GM23248 (cell line): ENCODE data around the gene RASL12. TPM values are rescaled to one million over a fixed set of nuclear protein-coding genes. Genes with fewer than 3 reads are reported as not detected.
"Not testable (repeated sequence)": the region's sequence is repeated elsewhere in the genome, so short reads cannot be mapped to it uniquely, and the experiment has no call there.

Source experiments
- DNase-seq: peaks from one replicate; pipeline ENCODE4 v3.0.0-alpha.2; 2015
- H2AFZ ChIP-seq: fragments of 200-600 bp; sonication (generic); 2 replicates; pipeline ENCODE4 v1.6.1; 2016; ENCODE audit warnings: antibody characterized with exemption
- H3F3A ChIP-seq: fragments of 200-600 bp; sonication (generic); 2 replicates; pipeline ENCODE4 v1.6.1; 2016; ENCODE audit warnings: mild to moderate bottlenecking, antibody characterized with exemption, mixed run types; ENCODE audit not compliant: insufficient read depth
- H3K27ac ChIP-seq: fragments of 200-600 bp; sonication (generic); 2 replicates; pipeline ENCODE4 v1.5.1; 2016; ENCODE audit warnings: mild to moderate bottlenecking
- H3K27me3 ChIP-seq: fragments of 200-600 bp; sonication (generic); replicated peaks from 2 replicates; pipeline ENCODE4 v1.6.1; 2016; ENCODE audit warnings: mild to moderate bottlenecking; ENCODE audit not compliant: insufficient read depth
- H3K36me3 ChIP-seq: fragments of 200-600 bp; sonication (generic); 2 replicates; pipeline ENCODE4 v1.6.1; 2016; ENCODE audit warnings: low read depth, mild to moderate bottlenecking
- H3K4me1 ChIP-seq: fragments of 200-600 bp; sonication (generic); 2 replicates; pipeline ENCODE4 v1.6.1; 2016; ENCODE audit warnings: mild to moderate bottlenecking; ENCODE audit not compliant: insufficient read depth
- H3K4me2 ChIP-seq: fragments of 200-600 bp; sonication (generic); one replicate; pipeline ENCODE4 v1.6.1; 2016; ENCODE audit warnings: mild to moderate bottlenecking; ENCODE audit not compliant: unreplicated experiment
- H3K4me3 ChIP-seq: fragments of 200-600 bp; sonication (generic); 2 replicates; pipeline ENCODE4 v1.5.1; 2016; ENCODE audit warnings: mild to moderate bottlenecking
- H3K79me2 ChIP-seq: fragments of 200-600 bp; sonication (generic); 2 replicates; pipeline ENCODE4 v1.6.1; 2016; ENCODE audit warnings: mild to moderate bottlenecking; ENCODE audit not compliant: insufficient read depth
- H3K9ac ChIP-seq: fragments of 200-600 bp; sonication (generic); 2 replicates; pipeline ENCODE4 v1.6.1; 2016; ENCODE audit warnings: mild to moderate bottlenecking
- H3K9me2 ChIP-seq: fragments of 200-600 bp; sonication (generic); 2 replicates; pipeline ENCODE4 v1.6.1; 2016; ENCODE audit warnings: mixed run types, mild to moderate bottlenecking, moderate library complexity; ENCODE audit not compliant: insufficient read depth
- H3K9me3 ChIP-seq: fragments of 200-600 bp; sonication (generic); one replicate; pipeline ENCODE4 v1.6.1; 2017; ENCODE audit warnings: low read depth
- H4K20me1 ChIP-seq: fragments of 200-600 bp; sonication (generic); 2 replicates; pipeline ENCODE4 v1.6.0; 2016; ENCODE audit not compliant: insufficient read depth
- EZH2 ChIP-seq: fragments of 200-600 bp; sonication (generic); IDR thresholded peaks from 2 replicates; pipeline ENCODE4 v1.6.1; 2018; ENCODE audit warnings: antibody characterized with exemption, mild to moderate bottlenecking; ENCODE audit not compliant: insufficient read depth, poor library complexity, severe bottlenecking
- EZH2phosphoT487 ChIP-seq: fragments of 200-600 bp; sonication (generic); IDR thresholded peaks from 2 replicates; pipeline ENCODE4 v1.6.1; 2018; ENCODE audit warnings: antibody characterized with exemption, moderate library complexity, mild to moderate bottlenecking, low read depth; ENCODE audit not compliant: insufficient read depth
- WGBS, 2 experiments: methylation state at CpG; one replicate each; pipeline ENCODE4 v1.1.6; 2015 to 2017; ENCODE audit warnings: low lambda C conversion rate in 2 of 2, low coverage in 1 of 2; ENCODE audit errors: missing lambda C conversion rate in 2 of 2; 5-methylcytosine and 5-hydroxymethylcytosine counted together
- in situ Hi-C: fragments of 300-500 bp; cut with MboI; formaldehyde crosslinking; loops from 2 replicates; pipeline ENCODE4 v1.15.0; 2020
- polyA plus RNA-seq: library from polyadenylated mRNA; unstranded; fragments of >200 nt; fragmentation: Nextera tagmentation; extraction: Ambion mirVana; gene quantifications from 2 replicates; pipeline ENCODE4 v1.2.1, GENCODE V29; 2016
- total RNA-seq: library from RNA; depleted of rRNA; stranded (reverse); fragments of >200 nt; shearing (Covaris generic); gene quantifications from 2 replicates; pipeline ENCODE4 v1.2.3, GENCODE V29; 2014

Gene RASL12
- total and polyA plus RNA-seq, 2 experiments from 2014 or later: not detected

DNA sequence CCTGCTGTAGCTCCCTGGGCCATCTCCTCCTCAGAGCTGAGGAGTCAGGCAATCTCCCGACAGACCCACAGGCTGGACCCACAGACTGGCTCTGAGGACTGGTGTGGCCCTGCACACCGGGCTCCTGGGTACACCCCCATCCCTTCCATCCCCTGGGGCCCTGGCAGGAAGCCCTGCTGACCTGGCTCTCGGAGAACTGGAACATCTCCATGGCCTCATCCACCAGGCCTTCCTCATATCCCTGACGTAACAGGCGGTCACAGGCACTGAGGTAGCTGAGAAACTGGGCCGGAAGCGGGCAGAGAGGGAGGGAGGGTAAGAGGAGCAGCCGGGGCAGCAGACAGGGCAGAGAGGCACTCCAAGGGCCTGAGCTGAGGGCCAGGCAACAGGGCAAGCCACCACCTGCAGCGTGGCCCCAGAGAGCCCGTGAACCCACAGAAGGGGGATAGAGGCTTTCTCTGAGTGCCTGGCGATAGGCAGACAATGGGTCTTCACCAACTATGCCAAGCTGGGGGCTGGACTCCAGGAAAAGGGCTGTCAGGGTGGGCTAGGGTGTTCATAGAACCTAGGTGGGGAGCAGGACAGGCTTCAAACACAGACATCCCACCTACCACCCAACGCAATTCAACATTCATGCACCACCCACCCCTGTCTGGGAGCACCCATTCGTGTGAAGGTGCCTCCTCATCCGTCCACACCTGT, 26.7 kb upstream of the RASL12 start:
- DNase-seq: no peak
- Histone ChIP-seq H3K9me3 (no peaks in the 10 kb centered on the region), H3K9ac (no peak overlapping the region), H3K9me2 (no peaks in the 10 kb centered on the region), H3K79me2 (no peaks in the 10 kb centered on the region), H3K27ac (no peak overlapping the region), H3K4me2 (no peak overlapping the region), H2AFZ (no peak overlapping the region), H3K36me3 (peaks cover 9% of the 10 kb centered on the region; the same call in 1 of the 2 replicates), H3K27me3 (no peaks in the 10 kb centered on the region), H4K20me1 (no peaks in the 10 kb centered on the region), H3K4me3 (no peak overlapping the region), H3F3A (no peaks in the 10 kb centered on the region), H3K4me1 (no peaks in the 10 kb centered on the region)
- 93 to 94% methylated on average over 14 of the region's 14 CpGs for WGBS, 2 experiments
- TF ChIP-seq EZH2phosphoT487 (no peak), EZH2 (no peak)
- in situ Hi-C loops: no loop called here

DNA sequence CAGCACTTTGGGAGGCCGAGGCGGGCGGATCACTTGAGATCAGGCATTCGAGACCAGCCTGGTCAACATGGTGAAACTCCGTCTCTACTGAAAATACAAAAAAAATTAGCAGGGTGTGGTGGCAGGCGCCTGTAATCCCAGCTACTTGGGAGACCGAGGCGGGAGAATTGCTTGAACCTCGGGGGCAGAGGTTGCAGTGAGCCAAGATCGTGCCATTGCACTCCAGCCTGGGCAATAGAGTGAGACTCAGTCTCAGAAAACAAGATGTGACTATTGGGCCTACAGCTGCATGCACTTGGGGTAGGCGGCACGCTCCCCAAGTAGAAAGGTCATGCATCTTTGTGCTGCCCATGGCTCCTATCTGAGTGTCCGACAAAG, 26.0 kb upstream of the RASL12 start:
- H3K4me3 ChIP-seq, DNase-seq, H3K27me3 ChIP-seq, H3F3A ChIP-seq, H3K4me2 ChIP-seq, H4K20me1 ChIP-seq, H3K79me2 ChIP-seq, H3K36me3 ChIP-seq, H3K27ac ChIP-seq, H3K9ac ChIP-seq, H2AFZ ChIP-seq, H3K9me2 ChIP-seq, in situ Hi-C loops, H3K9me3 ChIP-seq, H3K4me1 ChIP-seq: not testable (repeated sequence)
- 90 to 95% methylated on average over 13 of the region's 13 CpGs for WGBS, 2 experiments

DNA sequence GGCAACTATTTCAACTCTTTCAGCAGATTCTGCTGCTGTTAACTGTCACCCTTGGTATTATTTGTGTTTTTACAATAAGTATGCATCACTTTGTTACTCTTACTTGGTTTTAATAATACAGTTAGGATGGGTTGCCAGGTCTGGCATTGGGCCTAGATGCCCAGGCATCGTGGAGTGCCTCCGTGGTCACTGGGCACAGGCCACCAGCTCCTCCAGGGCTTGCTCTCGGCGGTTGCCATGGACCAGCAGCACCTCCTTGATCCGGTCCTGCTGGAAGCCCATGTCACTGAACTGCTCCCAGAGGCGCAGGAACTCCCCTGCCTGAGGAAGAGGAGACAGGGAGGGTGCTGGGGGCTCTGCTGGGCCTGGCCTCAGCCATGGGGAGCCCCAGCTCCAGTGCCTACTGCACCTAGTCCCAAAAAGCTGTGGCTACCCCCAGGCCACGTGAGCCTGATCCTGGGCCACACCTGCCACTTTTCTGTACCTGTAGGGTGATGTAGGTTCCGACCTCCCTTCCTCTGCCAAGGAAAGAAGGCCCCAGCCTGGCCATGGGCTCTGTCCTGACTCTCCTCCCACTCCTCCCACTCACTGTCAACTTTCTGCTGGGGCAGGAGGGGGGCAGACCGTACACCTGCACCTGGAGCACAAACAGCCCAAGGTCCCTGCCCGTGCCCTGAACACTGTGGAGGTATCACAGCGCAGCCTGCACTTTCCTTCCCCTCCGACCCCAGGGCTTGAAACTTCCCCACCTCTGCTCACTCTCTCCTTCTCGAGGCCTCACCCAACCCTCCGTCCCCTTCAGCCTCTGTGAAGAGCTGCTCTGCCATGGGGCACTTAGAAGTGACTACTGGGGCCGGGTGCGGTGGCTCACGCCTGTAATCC, 25.4 kb upstream of the RASL12 start:
- Histone ChIP-seq H3K4me3 (no peak overlapping the region), H3K4me1 (no peaks in the 10 kb centered on the region), H3K4me2 (no peak overlapping the region), H3K27ac (no peak overlapping the region), H3K9me3 (no peaks in the 10 kb centered on the region), H3K27me3 (no peaks in the 10 kb centered on the region), H4K20me1 (no peaks in the 10 kb centered on the region), H3K9me2 (no peaks in the 10 kb centered on the region), H3F3A (no peaks in the 10 kb centered on the region), H3K9ac (no peak overlapping the region), H3K36me3 (peaks cover 1% of the 10 kb centered on the region; the same call in 1 of the 2 replicates), H2AFZ (no peak overlapping the region), H3K79me2 (no peaks in the 10 kb centered on the region)
- 78 to 81% methylated on average over 17 of the region's 17 CpGs for WGBS, 2 experiments
- in situ Hi-C loops: no loop called here
- TF ChIP-seq EZH2 (no peak), EZH2phosphoT487 (no peak)
- DNase-seq: no peak

DNA sequence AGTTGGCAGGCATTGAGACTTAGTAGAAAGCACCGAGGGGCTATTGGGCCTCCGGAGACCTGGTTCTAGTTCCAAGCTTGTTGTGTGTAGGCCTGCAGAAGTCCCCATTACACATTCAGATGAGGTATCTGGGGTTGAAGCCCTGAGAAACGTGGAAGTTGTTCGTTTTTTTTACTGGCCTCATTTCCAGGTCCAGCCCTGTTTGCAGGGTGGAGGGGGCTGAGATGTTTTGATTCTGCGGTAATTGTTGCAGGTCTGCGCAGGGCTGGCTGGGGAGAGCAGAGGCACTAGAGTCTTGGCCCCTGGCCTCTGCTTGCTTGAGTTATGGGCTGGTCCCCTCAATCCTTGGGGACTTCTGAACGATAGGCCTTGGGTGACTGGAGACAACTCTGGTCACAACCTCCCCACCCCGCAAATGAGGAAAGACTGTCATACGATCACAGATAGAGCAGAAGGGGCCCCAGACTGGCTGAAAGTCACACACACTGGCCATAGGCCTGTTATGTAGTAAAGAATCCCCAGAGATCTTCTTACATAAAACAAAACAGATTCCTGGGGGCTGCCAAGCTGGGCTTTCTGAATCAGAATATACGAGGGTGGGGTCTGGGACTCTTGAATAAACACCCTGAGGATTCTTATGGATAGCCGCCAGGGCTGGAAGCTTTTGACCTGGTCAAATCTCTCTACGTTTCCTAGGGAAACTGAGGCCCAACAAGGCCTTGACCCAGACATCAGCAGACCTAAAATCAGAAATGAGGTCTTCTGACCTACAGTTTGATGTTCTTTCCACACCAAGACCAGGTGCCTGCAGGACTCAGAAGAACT, 24.4 kb upstream of the RASL12 start:
- no peaks in the 10 kb centered on the region for H3K9me2 ChIP-seq
- WGBS, 2 experiments: 45 to 46% methylated on average over 12 of the region's 12 CpGs
- H3K4me3 ChIP-seq: no peak overlapping the region
- no peak overlapping the region for H3K9ac ChIP-seq
- no peaks in the 10 kb centered on the region for H3K79me2 ChIP-seq
- in situ Hi-C loops: no loop called here
- no peaks in the 10 kb centered on the region for H3F3A ChIP-seq
- no peaks in the 10 kb centered on the region for H3K4me1 ChIP-seq
- H3K9me3 ChIP-seq: no peaks in the 10 kb centered on the region
- no peak overlapping the region for H2AFZ ChIP-seq
- TF ChIP-seq EZH2phosphoT487 (no peak), EZH2 (no peak)
- H3K27me3 ChIP-seq: no peaks in the 10 kb centered on the region
- no peak overlapping the region for H3K27ac ChIP-seq
- no peak overlapping the region for H3K4me2 ChIP-seq
- H3K36me3 ChIP-seq: no peaks in the 10 kb centered on the region
- H4K20me1 ChIP-seq: no peaks in the 10 kb centered on the region
- DNase-seq: no peak
